OCI-LY7 (cell line): ENCODE data around the gene AFMID. TPM values are rescaled to one million over a fixed set of nuclear protein-coding genes. Genes with fewer than 3 reads are reported as not detected.
A peak's percentile ranks its signal among the peaks of the same experiment; 100 is the strongest.

Source experiments
- BruUV-seq: library from RNA; stranded (reverse); fragments of 400-500 nt; replicated peaks from 2 replicates; lab custom pipeline; 2021; lab: Mats Ljungman, UMichigan
- CTCF ChIA-PET: fragments of 300-600 bp; sonication (Branson Sonifier 250); formaldehyde crosslinking; loops from one replicate; lab custom pipeline; 2022; ENCODE audit warnings: antibody characterized with exemption; ENCODE audit not compliant: unreplicated experiment; lab: Charles Lee
- POLR2A ChIA-PET: fragments of 300-600 bp; sonication (Branson Sonifier 250); formaldehyde crosslinking; loops from one replicate; lab custom pipeline; 2022; ENCODE audit warnings: antibody characterized with exemption; lab: Charles Lee
- DNase-seq: peaks from one replicate; pipeline ENCODE4 v3.0.0-alpha.2; 2015; ENCODE audit warnings: low spot score
- H2AFZ ChIP-seq: fragments of 200-600 bp; sonication (generic), shearing (Covaris generic); 2 replicates; pipeline ENCODE4 v1.6.1; 2014; ENCODE audit warnings: mild to moderate bottlenecking, antibody characterized with exemption, low read length, moderate library complexity
- H3K27ac ChIP-seq: fragments of 200-600 bp; sonication (generic); 2 replicates; pipeline ENCODE4 v1.5.1; 2014; ENCODE audit warnings: mixed run types, low read depth, mild to moderate bottlenecking, moderate library complexity, low read length, inconsistent platforms; ENCODE audit not compliant: poor library complexity, severe bottlenecking
- H3K36me3 ChIP-seq: fragments of 200-600 bp; sonication (generic); 2 replicates; pipeline ENCODE4 v1.6.1; 2014; ENCODE audit warnings: mild to moderate bottlenecking, antibody characterized with exemption, low read length, moderate library complexity, mixed read lengths; ENCODE audit not compliant: insufficient read depth
- H3K4me1 ChIP-seq: fragments of 200-600 bp; sonication (generic); 2 replicates; pipeline ENCODE4 v1.5.1; 2014; ENCODE audit warnings: mild to moderate bottlenecking, low read length; ENCODE audit not compliant: insufficient read depth, poor library complexity, severe bottlenecking
- H3K4me2 ChIP-seq: fragments of 200-600 bp; sonication (generic); 2 replicates; pipeline ENCODE4 v1.6.1; 2014; ENCODE audit warnings: mild to moderate bottlenecking, low read length
- H3K4me3 ChIP-seq: fragments of 200-600 bp; sonication (generic); 2 replicates; pipeline ENCODE4 v1.5.1; 2014; ENCODE audit warnings: mild to moderate bottlenecking, low read depth, low read length; ENCODE audit not compliant: poor library complexity, severe bottlenecking
- H3K79me2 ChIP-seq: fragments of 200-600 bp; sonication (generic); 2 replicates; pipeline ENCODE4 v1.6.1; 2016; ENCODE audit warnings: low read depth, mild to moderate bottlenecking, low read length, moderate library complexity, mixed read lengths; ENCODE audit not compliant: insufficient read depth
- H3K9me2 ChIP-seq: fragments of 200-600 bp; sonication (generic); 2 replicates; pipeline ENCODE4 v1.6.1; 2016; ENCODE audit warnings: mild to moderate bottlenecking, low read length, mixed read lengths; ENCODE audit not compliant: insufficient read depth
- H3K9me3 ChIP-seq: fragments of 200-600 bp; sonication (generic); 2 replicates; pipeline ENCODE4 v1.6.1; 2014; ENCODE audit warnings: mild to moderate bottlenecking, mixed run types, low read length, mixed read lengths
- H4K20me1 ChIP-seq: fragments of 200-600 bp; sonication (generic); 2 replicates; pipeline ENCODE4 v1.6.1; 2014; ENCODE audit warnings: mild to moderate bottlenecking, antibody characterized with exemption, low read length, moderate library complexity, mixed read lengths; ENCODE audit not compliant: insufficient read depth
- CTCF ChIP-seq: fragments of 200-600 bp; sonication (generic); conservative IDR thresholded peaks from 2 replicates; pipeline ENCODE4 v1.5.1; 2014; ENCODE audit warnings: mild to moderate bottlenecking, antibody characterized with exemption, low read length, moderate library complexity, mixed read lengths
- EZH2phosphoT487 ChIP-seq: fragments of 200-600 bp; sonication (generic); IDR thresholded peaks from 2 replicates; pipeline ENCODE4 v1.6.1; 2018; ENCODE audit warnings: low read depth, borderline replicate concordance, mild to moderate bottlenecking, mixed run types, antibody characterized with exemption, low read length, moderate library complexity, mixed read lengths
- intact Hi-C: fragments of 100-400 bp; cut with micrococcal nuclease; formaldehyde crosslinking; loops from one replicate; pipeline ENCODE4 v1.10.0; 2022; ENCODE audit not compliant: unreplicated experiment
- total RNA-seq, 2 experiments: library from RNA; depleted of rRNA in 1 of 2; stranded (reverse); fragments of >200 nt in 1 of 2; shearing (Covaris generic) in 1 of 2; gene quantifications; 2 replicates each; pipeline ENCODE4 v1.2.3, GENCODE V29; 2014 to 2022

The AFMID gene
- total RNA-seq, 2 experiments from 2014 or later: 89.1 to 101 TPM

GRCh38 chr17:78168242-78168902 is 18.8 kb upstream of the AFMID start, which contains the start of gene SYNGR2:
SYNGR2 (plus strand) TSS chr17:78168581; CDS start chr17:78168617, 36 bp downstream.
- no peak for TF ChIP-seq CTCF
- TF ChIP-seq EZH2phosphoT487: no peak
- no peaks in the 10 kb centered on the region for H3K9me3 ChIP-seq
- intact Hi-C loops: loop anchor here (2.0 kb wide), 1 partner anchor 16 kb away; no protein-coding TSS in a partner anchor
- no peaks in the 10 kb centered on the region for H3K9me2 ChIP-seq
- H4K20me1 ChIP-seq: no peaks in the 10 kb centered on the region
- H3K79me2 ChIP-seq: no peaks in the 10 kb centered on the region
- H3K4me2 ChIP-seq: peak within 1 kb of the TSS; percentile 92
- H3K4me3 ChIP-seq: peak within 1 kb of the TSS; percentile 75
- peaks cover 53% of the 10 kb centered on the region for H3K4me1 ChIP-seq
- DNase-seq: peak; percentile 93
- peaks cover 8% of the 10 kb centered on the region for H3K36me3 ChIP-seq
- no peak within 1 kb of the TSS for H3K27ac ChIP-seq
- ChIA-PET POLR2A (interaction anchor here (0.7 kb wide), 1 partner anchor 17 kb away, joined by 6 read pairs; no protein-coding TSS in a partner anchor), CTCF (interaction anchor here (0.8 kb wide), 1 partner anchor 10 kb away, joined by 5 read pairs; no protein-coding TSS in a partner anchor)
- H2AFZ ChIP-seq: peak within 1 kb of the TSS; percentile 12; the same call in 1 of the 2 replicates
- no TSS peak for BruUV-seq

- intact Hi-C loops: loop anchor here (2.0 kb wide), 1 partner anchor 16 kb away; no protein-coding TSS in a partner anchor
- Histone ChIP-seq H3K9me3 (no peaks in the 10 kb centered on the region), H3K4me2 (peak overlapping the region; percentile 92), H3K79me2 (no peaks in the 10 kb centered on the region), H3K27ac (no peak overlapping the region), H4K20me1 (no peaks in the 10 kb centered on the region), H3K9me2 (no peaks in the 10 kb centered on the region), H3K36me3 (peaks cover 16% of the 10 kb centered on the region), H3K4me1 (peaks cover 61% of the 10 kb centered on the region), H3K4me3 (peak overlapping the region; percentile 75), H2AFZ (peak overlapping the region; percentile 12; the same call in 1 of the 2 replicates)
- TF ChIP-seq EZH2phosphoT487 (no peak), CTCF (no peak)
- DNase-seq: peak; percentile 51
- CTCF ChIA-PET: interaction anchor here (0.5 to 0.8 kb wide), 2 partner anchors 9 to 26 kb away, joined by 3 to 5 read pairs; no protein-coding TSS in a partner anchor
- POLR2A ChIA-PET: interaction anchor here (0.8 kb wide), 1 partner anchor 41 kb away, joined by 3 read pairs; no protein-coding TSS in a partner anchor
- BruUV-seq: no TSS peak
Observed at GRCh38 chr17:78168903-78169793, 18.0 kb upstream of the AFMID start.
